ENCODE measurements around the gene ADCK2.
"Not testable (repeated sequence)": the region's sequence is repeated elsewhere in the genome, so short reads cannot be mapped to it uniquely, and the experiment has no call there.

GRCh38 chr7:140743255-140743654, 70.5 kb downstream of the ADCK2 start:
- not testable (repeated sequence) for TF ChIP-seq CTCF, POLR2A, POLR2AphosphoS5 (IDR thresholded peaks at IDR 0.05)

Measured in prostate gland (tissue), 2 donors.